BJ (cell line): Measurements from ENCODE around the gene FOSL2. TPM values are rescaled to one million over a fixed set of nuclear protein-coding genes. Genes with fewer than 3 reads are reported as not detected.

ENCODE experiments used
- CTCF ChIA-PET: fragments of 350-600 bp; formaldehyde crosslinking; extraction: SDS; loops from one replicate; lab custom pipeline; 2021; ENCODE audit warnings: antibody characterized with exemption, inconsistent platforms; lab: Yijun Ruan, JAX
- POLR2A ChIA-PET: fragments of 300-600 bp; sonication (Branson Sonifier 250); formaldehyde crosslinking; extraction: SDS; loops from one replicate; lab custom pipeline; 2021; ENCODE audit warnings: antibody characterized with exemption; lab: Charles Lee
- DNase-seq: peaks from one replicate; pipeline ENCODE4 v3.0.0-alpha.2; 2011; ENCODE audit warnings: low read depth
- H3K27me3 ChIP-seq: 2 replicates; pipeline ENCODE4 v1.6.0; 2011; ENCODE audit warnings: low read length; ENCODE audit not compliant: control insufficient read depth, insufficient read depth
- H3K36me3 ChIP-seq: 2 replicates; pipeline ENCODE4 v1.5.1; 2011; ENCODE audit warnings: low read length; ENCODE audit not compliant: control insufficient read depth, insufficient read depth
- H3K4me3 ChIP-seq: 2 replicates; pipeline ENCODE4 v1.5.1; 2011; ENCODE audit warnings: low read depth, mild to moderate bottlenecking, control low read depth, low read length
- polyA plus RNA-seq: library from polyadenylated mRNA; depleted of rRNA; stranded (reverse); fragments of >200 nt; gene quantifications from 2 replicates; pipeline ENCODE4 v1.2.3, GENCODE V29; 2011
- TF ChIP-seq, protein P1 (sequence below): IDR thresholded peaks from 2 replicates; pipeline ENCODE4 v1.5.1; 2011; ENCODE audit warnings: low read depth, mild to moderate bottlenecking, control low read depth, inconsistent platforms, low read length, moderate library complexity; ENCODE audit not compliant: insufficient read depth

FOSL2 gene
- polyA plus RNA-seq, 1 experiment: 52.5 TPM

DNA sequence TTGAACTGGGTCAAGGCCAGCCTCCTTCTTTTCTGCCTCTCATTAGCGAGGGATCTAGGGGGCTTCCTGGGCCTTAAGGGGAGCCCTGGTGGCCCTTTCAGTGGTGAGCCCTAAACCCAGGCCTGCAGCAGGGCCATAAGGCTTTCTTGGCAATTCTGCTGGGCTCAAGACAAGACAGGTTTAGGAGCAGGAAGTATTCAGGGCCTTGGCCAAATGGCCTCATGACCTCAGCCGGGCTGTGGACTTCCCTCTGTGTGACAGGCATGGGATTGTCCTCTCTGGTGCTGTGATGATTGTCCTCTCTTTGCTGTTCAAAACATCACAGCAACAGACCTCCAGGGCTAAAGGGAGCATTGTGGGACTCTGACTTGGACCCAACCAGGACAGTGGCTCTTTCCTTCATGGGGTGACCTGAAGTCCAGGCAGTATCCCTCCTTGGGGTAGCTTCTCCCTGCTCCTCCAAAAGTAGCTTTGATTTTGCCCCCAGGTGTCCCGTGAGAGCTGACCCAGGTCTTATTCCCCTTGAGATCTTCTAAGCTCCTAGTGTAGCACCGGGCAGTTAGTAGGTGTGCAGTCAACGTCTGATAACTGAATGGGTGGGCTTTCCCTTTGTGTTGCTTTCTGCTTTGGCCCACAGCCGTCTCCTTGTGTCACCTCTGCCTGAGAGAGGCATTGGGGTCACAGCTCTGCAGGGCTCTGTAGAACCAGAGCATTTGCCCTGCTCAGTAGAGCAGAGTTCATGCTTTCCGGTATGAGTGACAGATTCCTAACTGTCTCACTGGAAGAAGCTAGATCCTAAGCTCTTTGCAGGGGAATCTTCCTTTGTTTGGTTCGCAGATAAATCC is 14.7 kb downstream of the FOSL2 start:
- TF ChIP-seq, protein P1, sequence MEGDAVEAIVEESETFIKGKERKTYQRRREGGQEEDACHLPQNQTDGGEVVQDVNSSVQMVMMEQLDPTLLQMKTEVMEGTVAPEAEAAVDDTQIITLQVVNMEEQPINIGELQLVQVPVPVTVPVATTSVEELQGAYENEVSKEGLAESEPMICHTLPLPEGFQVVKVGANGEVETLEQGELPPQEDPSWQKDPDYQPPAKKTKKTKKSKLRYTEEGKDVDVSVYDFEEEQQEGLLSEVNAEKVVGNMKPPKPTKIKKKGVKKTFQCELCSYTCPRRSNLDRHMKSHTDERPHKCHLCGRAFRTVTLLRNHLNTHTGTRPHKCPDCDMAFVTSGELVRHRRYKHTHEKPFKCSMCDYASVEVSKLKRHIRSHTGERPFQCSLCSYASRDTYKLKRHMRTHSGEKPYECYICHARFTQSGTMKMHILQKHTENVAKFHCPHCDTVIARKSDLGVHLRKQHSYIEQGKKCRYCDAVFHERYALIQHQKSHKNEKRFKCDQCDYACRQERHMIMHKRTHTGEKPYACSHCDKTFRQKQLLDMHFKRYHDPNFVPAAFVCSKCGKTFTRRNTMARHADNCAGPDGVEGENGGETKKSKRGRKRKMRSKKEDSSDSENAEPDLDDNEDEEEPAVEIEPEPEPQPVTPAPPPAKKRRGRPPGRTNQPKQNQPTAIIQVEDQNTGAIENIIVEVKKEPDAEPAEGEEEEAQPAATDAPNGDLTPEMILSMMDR: no peak
- Histone ChIP-seq H3K36me3 (peaks cover 71% of the 10 kb centered on the region), H3K27me3 (no peaks in the 10 kb centered on the region), H3K4me3 (no peak overlapping the region)
- ChIA-PET CTCF (interaction anchor here (1.6 kb wide), 1 partner anchor 46 kb away, joined by 5 read pairs; no protein-coding TSS in a partner anchor), POLR2A (no interaction called here)
- DNase-seq: no peak

DNA sequence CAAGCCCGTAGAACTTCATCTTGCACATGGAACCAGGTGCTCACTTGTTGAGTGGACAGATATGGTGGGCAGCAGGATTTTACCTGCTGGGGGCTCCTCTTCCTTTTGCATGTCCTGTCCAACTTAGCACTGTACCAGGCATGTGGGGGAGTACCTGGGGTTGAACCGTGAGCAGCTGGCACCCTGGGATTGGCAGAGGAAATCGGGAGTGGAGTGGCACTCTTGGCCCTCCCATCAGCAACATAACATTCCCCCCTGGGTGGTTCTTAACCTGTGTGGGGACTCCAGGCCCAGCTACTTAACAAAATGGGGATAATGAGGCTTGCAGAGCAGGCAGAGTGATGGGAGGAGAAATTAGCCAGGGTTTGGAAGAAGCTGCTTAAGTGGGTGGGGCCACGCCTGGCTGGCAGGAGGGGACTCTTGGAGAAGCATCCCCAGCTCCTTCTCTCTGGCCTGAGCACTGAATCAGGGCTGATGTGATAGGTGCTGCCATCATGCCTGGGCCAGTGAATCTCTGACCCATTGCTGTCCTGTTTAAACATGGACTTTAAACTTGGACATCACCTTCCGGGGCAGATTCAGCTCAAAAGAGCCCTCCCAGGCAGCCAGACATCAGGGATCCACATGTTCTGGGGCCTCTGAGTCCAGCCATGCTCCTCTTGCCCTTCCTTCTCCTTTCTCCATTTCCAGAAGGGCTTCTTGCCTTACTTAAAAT is 15.5 kb downstream of the FOSL2 start:
- ChIA-PET POLR2A (no interaction called here), CTCF (interaction anchor here (1.0 to 1.6 kb wide), 2 partner anchors 45 to 601 kb away, joined by 3 to 5 read pairs; no protein-coding TSS in a partner anchor)
- Histone ChIP-seq H3K4me3 (no peak overlapping the region), H3K27me3 (no peaks in the 10 kb centered on the region), H3K36me3 (peaks cover 75% of the 10 kb centered on the region)
- DNase-seq: no peak
- TF ChIP-seq, protein P1: no peak

DNA sequence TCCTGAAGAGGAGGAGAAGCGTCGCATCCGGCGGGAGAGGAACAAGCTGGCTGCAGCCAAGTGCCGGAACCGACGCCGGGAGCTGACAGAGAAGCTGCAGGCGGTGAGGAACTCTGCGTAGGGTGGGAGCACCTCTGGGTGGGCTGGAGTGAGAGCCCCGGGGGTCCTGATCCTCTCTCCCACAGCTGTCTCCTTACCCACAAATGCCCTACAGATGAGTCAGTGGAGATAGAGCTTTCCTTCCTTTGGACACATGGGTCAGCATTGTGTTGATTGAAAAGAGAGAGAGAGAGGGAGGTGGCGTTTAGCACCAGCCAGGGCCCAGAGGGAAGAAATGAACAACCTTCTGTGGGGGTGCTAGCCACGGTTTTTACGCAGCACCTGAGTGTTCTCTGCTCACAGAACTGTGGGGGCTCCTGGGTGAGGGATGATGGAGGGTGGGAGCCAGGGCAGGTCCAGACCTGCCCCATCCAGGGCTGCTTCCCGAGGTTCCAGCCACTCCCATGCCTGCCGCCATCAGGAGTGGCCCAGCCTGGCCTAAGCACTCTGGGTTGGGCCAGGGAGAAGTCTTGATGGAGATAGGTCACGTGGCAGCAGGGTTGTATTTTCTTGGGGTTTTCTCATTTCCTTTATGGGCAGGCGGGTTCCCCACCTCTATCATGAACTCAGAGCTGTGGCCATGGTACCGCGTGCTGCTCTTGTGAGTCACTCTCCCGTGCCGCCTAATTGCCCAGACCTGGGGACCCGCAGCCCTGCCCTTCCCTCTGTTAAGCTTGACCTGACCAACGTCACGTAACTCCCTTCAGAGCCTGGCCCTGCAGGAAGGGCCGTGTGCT is 16.3 kb downstream of the FOSL2 start:
- Histone ChIP-seq H3K27me3 (no peaks in the 10 kb centered on the region), H3K36me3 (peaks cover 75% of the 10 kb centered on the region), H3K4me3 (no peak overlapping the region)
- ChIA-PET CTCF (interaction anchor here (1.0 to 1.6 kb wide), 2 partner anchors 44 to 602 kb away, joined by 3 to 5 read pairs; no protein-coding TSS in a partner anchor), POLR2A (no interaction called here)
- peak; percentile 71 for DNase-seq
- TF ChIP-seq, protein P1: no peak

DNA sequence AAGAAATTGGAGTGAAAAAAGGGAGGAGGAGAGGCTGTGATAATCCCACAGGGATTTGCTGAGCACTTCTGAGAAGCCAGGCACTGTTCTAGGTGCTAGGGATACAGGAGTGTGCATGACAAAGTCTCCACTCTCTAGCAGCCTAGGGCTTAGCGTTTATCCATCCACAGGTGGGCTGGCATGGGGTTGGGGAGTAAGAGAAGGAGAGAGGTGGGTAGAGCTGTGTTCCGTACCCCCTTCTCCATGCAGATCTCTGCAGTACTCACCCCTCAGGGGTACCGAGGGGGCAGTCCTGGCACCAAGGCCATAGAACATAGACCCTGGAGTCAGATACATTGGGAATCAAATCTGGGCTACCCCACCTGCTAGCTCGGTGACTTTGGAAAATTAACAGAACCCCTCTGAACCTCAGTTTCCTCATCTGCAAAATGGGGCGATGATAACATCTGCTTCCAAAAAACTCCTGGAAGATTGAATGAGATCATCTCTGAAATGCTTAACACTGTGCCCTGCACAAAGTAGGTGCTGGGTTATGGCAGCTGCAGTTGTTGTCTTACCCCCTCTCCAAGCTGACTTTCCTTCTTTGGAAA is 18.6 kb downstream of the FOSL2 start:
- H3K27me3 ChIP-seq: no peaks in the 10 kb centered on the region
- no peak overlapping the region for H3K4me3 ChIP-seq
- POLR2A ChIA-PET: no interaction called here
- TF ChIP-seq, protein P1: no peak
- no peak for DNase-seq
- H3K36me3 ChIP-seq: peaks cover 70% of the 10 kb centered on the region
- CTCF ChIA-PET: no interaction called here
